Measurements from ENCODE around the gene NID2. TPM values are rescaled to one million over a fixed set of nuclear protein-coding genes. Genes with fewer than 3 reads are reported as not detected.

Gene NID2
- total and polyA plus RNA-seq, 2 experiments from 2014 or later: 52.8 to 65.7 TPM

DNA sequence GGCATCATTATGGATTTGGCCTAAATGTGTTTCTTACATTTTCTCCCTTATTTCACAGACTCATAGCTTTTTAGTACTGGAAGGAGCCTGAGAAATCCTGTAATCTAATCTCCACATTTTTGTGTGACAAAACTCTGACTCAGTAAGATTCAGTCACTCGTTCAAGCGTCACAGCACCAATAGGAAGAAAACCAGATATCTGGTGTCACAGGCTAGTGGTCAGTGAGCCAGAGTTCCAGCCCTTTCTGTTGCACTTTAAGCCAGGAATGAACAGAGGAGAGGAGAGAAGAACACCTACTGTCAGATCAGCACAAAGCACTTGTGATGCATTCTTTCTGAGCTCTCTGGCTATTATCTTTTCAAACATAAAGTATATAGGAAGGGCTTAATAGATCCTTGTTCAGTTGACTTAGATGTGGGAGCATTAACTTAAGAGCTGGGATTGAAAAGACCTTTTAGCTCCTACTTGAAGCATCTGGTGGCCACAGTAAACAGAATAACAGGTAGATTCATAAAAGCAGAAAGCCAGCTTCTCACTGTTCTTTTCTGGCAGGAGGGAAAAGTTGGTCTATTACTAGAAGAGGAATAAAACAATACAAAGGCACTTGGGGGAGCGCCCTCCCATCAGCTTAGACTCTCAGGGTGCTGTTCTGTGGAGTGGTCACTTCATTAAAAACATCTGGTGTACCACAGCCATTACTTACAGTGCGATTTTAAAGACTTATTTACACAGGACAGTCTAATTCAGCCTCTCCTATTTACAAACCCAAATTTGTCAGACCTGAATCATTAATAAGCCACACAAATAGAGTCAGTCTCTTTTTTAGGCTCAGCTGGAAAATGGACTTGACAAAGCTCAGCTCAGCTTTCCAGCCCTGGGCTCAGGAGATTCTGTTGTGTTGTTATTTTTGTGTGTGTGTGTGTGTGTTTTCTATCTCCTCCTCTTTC, 12.2 kb upstream of the NID2 start:
- DNase-seq (ENCODE audit: low spot score): peak; percentile 36
- 34% methylated on average over 4 of the region's 4 CpGs for WGBS (ENCODE audit: low lambda C conversion rate, missing lambda C conversion rate)
- no peak overlapping the region for H3K4me2 ChIP-seq
- H3K9me3 ChIP-seq (ENCODE audit: low read depth): peaks cover 6% of the 10 kb centered on the region
- no peak overlapping the region for H2AFZ ChIP-seq
- no peaks in the 10 kb centered on the region for H3K36me3 ChIP-seq (replicated peaks; ENCODE audit: insufficient read depth, low read depth)
- no peaks in the 10 kb centered on the region for H3K79me2 ChIP-seq
- no peak overlapping the region for H3K4me3 ChIP-seq
- peaks cover 14% of the 10 kb centered on the region for H3K4me1 ChIP-seq (ENCODE audit: insufficient read depth)
- H3K27ac ChIP-seq: peak overlapping the region; percentile 54
- H3K27me3 ChIP-seq: no peaks in the 10 kb centered on the region
- no peak for TF ChIP-seq EZH2phosphoT487 (IDR thresholded peaks at IDR 0.05; ENCODE audit: low read depth, severe bottlenecking, unreplicated experiment)
- TF ChIP-seq, protein P1, sequence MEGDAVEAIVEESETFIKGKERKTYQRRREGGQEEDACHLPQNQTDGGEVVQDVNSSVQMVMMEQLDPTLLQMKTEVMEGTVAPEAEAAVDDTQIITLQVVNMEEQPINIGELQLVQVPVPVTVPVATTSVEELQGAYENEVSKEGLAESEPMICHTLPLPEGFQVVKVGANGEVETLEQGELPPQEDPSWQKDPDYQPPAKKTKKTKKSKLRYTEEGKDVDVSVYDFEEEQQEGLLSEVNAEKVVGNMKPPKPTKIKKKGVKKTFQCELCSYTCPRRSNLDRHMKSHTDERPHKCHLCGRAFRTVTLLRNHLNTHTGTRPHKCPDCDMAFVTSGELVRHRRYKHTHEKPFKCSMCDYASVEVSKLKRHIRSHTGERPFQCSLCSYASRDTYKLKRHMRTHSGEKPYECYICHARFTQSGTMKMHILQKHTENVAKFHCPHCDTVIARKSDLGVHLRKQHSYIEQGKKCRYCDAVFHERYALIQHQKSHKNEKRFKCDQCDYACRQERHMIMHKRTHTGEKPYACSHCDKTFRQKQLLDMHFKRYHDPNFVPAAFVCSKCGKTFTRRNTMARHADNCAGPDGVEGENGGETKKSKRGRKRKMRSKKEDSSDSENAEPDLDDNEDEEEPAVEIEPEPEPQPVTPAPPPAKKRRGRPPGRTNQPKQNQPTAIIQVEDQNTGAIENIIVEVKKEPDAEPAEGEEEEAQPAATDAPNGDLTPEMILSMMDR (IDR thresholded peaks at IDR 0.05; ENCODE audit: poor library complexity): no peak
- no peaks in the 10 kb centered on the region for H3K9me2 ChIP-seq (replicated peaks; ENCODE audit: insufficient read depth)
- no peaks in the 10 kb centered on the region for H4K20me1 ChIP-seq (ENCODE audit: insufficient read depth, poor library complexity, severe bottlenecking)

DNA sequence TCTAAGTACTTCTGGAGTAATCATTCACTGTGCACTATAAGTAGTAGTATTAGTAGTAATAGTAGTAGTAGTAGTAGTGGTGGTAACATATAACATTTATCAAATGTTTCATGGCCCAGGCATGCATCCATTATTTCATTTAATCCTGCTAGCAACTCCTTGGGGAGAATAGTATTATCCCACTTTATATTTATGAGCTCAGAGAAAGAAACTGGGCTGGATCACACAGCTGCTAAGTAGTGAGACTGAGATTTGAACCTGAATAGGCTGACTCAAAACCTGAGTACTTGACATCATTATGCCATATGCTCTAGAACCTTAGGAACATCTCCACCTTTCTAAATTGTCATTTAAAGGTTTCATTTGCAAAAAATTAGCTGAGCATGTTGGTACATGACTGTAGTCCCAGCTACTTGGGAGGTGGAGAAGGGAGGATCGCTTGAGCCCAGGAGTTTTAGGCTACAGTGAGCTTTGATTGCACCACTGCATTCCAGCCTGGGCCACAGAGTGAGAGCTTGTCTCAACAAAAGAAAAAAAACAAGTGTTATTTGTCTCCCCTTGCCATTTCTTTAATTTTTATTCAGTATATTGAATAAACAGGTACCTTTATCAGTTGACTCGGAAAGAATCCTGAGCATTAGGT, 11.4 kb upstream of the NID2 start:
- WGBS (ENCODE audit: low lambda C conversion rate, missing lambda C conversion rate): 55% methylated on average over 2 of the region's 2 CpGs
- Histone ChIP-seq H3K27ac (peak overlapping the region; percentile 54), H3K9me3 (ENCODE audit: low read depth) (peaks cover 6% of the 10 kb centered on the region), H3K9me2 (replicated peaks; ENCODE audit: insufficient read depth) (no peaks in the 10 kb centered on the region), H3K36me3 (replicated peaks; ENCODE audit: insufficient read depth, low read depth) (no peaks in the 10 kb centered on the region), H3K4me3 (no peak overlapping the region), H3K79me2 (no peaks in the 10 kb centered on the region), H3K27me3 (no peaks in the 10 kb centered on the region), H3K4me2 (no peak overlapping the region), H4K20me1 (ENCODE audit: insufficient read depth, poor library complexity, severe bottlenecking) (no peaks in the 10 kb centered on the region), H3K4me1 (ENCODE audit: insufficient read depth) (peaks cover 14% of the 10 kb centered on the region), H2AFZ (no peak overlapping the region)
- DNase-seq (ENCODE audit: low spot score): no peak
- TF ChIP-seq, protein P1 (IDR thresholded peaks at IDR 0.05; ENCODE audit: poor library complexity): no peak
- TF ChIP-seq EZH2phosphoT487 (IDR thresholded peaks at IDR 0.05; ENCODE audit: low read depth, severe bottlenecking, unreplicated experiment) (no peak), EZH2 (IDR thresholded peaks at IDR 0.05; ENCODE audit: borderline replicate concordance) (no peak)

DNA sequence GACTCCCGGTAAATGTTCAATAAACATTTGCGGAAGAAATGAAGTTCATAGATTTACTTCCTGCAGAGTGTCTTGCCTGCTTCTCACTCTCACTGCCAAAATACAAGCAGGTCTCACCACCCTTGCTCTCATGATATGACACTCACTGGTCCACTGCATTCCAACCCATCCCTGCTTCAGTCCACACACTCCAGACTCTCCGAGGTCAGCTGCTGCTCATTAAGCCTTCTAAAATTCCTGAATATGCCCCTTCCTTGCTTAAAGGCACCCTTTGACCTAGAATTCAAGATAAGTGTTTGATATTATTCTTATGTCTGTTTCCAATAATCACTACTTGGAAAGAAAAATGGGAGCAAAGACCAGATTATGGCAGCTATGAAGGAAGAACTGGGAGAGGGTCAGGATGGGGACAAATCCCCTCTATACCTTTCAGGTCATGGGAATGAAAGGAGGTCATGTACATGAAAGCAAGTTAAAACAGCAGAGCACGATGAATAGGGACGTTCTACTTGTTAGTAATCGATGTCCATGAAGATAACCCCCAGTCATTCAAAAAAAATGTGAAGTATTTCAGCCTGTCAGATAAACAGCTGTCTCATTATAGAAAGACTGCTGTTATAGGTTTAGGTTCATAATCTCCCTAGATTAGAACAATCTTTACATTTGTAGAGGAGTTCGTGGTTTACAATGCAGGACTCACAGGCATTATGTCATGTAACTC, 10.5 kb upstream of the NID2 start:
- no peak for TF ChIP-seq EZH2phosphoT487 (IDR thresholded peaks at IDR 0.05; ENCODE audit: low read depth, severe bottlenecking, unreplicated experiment)
- TF ChIP-seq, protein P1 (IDR thresholded peaks at IDR 0.05; ENCODE audit: poor library complexity): no peak
- TF ChIP-seq EZH2 (IDR thresholded peaks at IDR 0.05; ENCODE audit: borderline replicate concordance): no peak
- H4K20me1 ChIP-seq (ENCODE audit: insufficient read depth, poor library complexity, severe bottlenecking): no peaks in the 10 kb centered on the region
- peaks cover 4% of the 10 kb centered on the region for H3K9me3 ChIP-seq (ENCODE audit: low read depth)
- WGBS (ENCODE audit: low lambda C conversion rate, missing lambda C conversion rate): 35% methylated on average over 7 of the region's 7 CpGs
- H3K27me3 ChIP-seq: no peaks in the 10 kb centered on the region
- H3K79me2 ChIP-seq: no peaks in the 10 kb centered on the region
- H3K36me3 ChIP-seq (replicated peaks; ENCODE audit: insufficient read depth, low read depth): no peaks in the 10 kb centered on the region
- H3K4me3 ChIP-seq: no peak overlapping the region
- peak overlapping the region; percentile 3 for H3K4me2 ChIP-seq
- peaks cover 14% of the 10 kb centered on the region for H3K4me1 ChIP-seq (ENCODE audit: insufficient read depth)
- DNase-seq (ENCODE audit: low spot score): no peak
- no peaks in the 10 kb centered on the region for H3K9me2 ChIP-seq (replicated peaks; ENCODE audit: insufficient read depth)
- H2AFZ ChIP-seq: no peak overlapping the region
- peak overlapping the region; percentile 54 for H3K27ac ChIP-seq
